CD4-positive, alpha-beta T cell treated with Interleukin-10 for 1 hour (primary cell): ENCODE measurements around the gene COL5A3.

Experiments used
- DNase-seq: peaks from one replicate; pipeline ENCODE4 v3.0.0-alpha.2; 2020

Gene COL5A3

DNA sequence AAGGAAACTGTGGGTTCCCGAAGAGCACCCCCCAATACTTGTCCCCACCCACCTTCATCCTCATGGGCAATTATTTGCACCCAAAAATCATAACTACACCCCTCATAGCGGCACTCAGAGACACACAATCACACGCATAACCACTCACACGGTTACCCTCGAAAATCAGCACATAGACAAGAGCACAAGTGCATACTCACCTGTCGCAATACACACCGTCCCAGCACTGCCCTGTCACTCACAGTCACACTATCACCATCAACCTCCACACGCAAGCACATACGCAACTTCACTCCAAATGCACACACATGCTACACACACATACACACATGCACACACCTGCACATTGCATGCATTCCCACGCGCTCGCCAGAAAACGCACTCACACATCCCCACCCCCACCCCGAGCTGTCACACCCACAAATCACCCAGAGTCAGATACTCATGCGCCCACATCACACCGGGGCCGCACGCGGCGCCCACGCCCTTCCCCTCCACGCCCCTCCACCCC lies 535 bp downstream of the COL5A3 start:
- DNase-seq = no peak

DNA sequence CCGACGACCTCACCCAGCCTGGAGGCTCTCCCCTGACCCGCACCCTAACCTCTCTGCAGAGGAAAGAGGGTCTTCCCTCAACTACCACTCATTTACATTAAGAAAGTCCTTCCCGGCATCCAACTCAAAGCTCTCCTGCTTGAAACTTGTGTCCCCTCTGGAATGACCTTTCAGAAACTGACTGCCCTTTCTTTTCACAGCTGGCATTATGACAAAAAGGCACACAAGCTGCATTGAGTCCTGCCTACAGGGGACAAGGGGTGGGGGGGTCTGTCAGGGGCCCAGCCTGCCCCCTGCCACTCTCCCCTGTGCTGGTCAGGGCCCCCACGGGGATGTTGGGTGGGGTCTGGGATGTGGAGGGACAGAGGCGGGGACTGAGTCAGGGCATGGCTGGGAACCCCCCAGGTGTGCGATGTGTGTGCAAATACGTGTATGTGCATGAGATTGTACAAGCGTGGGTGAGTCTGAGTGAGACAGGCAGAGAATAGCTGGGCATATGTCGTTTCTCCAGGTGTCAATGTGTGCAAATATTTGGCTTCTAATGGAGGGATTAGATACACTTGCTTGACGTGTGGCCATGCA lies 2.0 kb downstream of the COL5A3 start:
- no peak for DNase-seq

DNA sequence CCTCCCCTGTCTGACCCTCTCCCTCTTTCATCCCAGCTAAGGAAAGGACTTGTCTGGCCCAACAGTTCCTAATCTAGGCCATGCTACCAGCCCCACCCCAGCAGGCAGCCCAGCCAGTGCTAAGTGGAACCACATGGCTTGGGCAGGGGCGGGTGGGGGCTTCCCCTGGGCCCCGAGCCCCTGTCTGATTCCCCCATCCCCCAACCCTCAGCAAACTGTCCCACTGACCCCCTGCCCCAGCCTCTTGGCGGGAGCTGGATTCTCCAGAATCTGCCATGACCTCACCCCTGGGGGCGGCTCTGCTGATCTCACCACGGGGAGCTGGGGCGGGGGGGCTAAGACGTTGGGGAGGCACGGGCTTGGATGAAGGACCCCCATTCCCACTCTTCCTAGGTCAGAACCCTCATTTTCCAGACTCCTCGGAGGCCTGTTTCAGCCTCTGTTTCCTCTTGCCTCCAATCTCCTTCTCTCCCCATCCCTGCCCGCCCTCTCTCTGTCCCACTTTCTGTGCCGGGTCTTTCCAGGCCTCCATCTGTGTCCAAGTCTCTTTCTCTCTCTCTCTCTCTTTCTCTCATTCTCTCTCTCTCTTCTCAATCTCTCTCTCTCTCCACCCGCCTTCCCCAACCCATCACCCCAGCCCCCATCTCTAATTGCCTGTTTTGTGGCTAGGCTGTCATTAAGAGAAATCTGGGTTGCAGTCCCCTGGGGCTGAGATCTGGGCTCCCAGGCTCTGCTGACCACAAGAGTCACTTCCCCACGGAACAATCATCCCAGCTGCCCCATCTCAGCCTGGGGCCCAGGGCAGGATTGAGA lies 2.7 kb downstream of the COL5A3 start:
- DNase-seq = no peak

DNA sequence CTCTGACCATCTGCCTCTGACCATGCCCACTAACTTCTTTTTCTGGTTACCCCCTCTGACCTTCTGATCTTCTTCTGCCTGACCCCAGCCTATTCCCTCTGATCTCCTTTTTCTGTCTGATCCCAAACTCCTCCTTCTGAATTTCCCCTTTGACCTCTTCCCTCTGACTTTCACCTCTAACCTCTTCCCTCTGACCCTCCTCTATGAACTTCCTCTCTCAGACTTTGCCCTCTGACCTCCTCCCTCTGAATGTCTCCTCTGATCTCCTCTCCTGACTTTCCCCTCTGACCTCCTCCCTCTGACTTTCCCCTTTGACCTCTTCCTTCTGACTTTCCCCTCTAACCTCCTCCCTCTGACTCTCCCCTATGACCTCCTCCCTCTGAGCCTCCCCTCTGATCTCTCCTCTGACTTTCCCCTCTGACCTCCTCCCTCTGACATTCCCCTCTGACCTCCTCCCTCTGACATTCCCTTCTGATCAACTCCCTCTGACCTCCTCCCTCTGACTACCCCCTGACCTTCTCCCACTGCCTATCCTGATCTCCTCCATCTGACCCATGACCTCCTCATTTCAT lies 3.5 kb downstream of the COL5A3 start:
- DNase-seq = no peak

DNA sequence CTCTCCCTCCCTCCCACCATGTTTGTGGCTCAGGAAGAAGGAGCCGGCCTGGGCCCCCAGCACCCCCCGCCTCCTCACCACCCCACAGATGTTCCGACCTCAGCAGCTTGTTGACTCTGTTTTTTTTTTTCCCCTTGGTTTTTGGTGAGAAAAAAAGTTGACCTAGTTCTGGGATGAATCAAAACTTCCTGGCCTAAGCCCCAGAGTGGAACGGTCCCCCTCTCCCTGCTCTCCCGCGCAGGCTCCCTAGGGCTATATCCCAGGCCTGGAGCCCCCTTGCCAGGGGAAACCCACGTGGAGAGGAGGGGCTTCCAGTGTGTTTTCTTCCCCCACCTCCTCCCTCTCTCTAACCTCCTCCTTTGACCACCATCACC lies 4.0 kb downstream of the COL5A3 start:
- no peak for DNase-seq

DNA sequence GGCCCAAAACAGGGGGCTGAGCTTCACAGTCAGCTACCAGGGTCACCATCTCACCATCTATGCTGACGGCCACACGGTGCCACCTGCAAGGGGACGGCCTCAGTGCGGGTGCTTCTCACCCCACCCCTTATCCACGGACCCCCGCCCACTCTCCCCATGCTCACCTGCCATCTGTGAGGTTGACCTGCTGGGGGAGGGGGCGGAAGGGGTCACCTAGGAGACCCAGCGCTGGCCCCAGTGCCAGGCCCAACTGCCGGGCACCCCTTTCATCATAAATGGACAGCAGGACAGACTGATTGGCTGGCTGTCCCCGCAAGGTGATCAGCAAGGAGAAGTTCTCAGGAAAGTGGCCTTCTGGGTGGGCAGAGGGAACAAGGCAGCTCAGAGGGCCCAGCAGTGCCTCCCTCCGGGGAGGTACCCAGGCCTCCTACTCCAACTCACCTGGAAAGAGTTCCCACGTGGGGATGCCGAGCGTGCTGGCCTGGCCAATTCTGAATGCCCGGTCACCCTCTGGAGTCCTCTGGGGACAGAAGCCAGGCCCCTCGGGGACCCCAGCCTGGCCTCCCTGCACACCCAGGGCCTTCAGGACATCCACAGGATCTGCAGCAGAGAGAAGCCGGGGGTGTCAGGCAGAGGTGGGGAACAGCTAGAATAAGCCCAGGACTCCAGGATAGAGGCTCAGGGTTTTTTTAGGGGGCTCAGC lies 4.5 kb downstream of the COL5A3 start:
- no peak for DNase-seq

DNA sequence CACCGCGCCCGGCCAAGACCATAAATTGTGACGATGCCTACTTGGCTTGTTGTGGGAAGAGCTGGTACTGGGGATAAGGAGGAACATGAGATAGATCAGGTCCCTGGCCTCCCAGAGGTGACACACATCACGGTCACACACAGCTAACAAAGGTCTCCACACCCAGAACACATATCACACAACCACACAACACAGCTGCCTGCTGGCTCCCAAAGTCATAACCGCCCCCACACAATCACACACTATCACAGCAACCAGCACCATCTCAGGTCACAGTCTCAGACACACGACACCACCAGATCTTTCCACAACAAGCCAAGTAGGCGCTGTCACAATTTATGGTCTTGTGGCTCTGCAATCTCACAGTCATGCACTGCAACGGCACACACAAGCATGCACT lies 5.7 kb downstream of the COL5A3 start:
- no peak for DNase-seq

DNA sequence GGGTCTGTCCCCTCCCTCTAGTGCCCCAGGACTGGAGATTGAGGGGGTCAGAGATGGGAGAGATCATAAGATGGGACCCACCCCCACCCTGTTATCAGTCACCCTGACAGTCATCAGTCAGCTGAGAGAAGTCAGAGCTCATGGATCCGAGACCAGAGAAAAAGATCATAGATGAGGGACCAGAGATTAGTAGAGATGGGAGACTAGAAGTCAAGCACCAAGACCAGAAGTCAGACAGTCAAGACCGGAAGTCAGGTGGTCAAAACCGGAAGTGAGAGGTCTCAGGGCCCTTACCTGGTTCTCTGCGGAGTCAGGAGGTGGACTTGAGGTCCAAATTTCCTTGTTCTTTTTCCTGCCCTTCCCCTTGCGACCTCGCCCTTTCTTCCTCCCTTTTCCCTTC lies 7.0 kb downstream of the COL5A3 start:
- no peak for DNase-seq

DNA sequence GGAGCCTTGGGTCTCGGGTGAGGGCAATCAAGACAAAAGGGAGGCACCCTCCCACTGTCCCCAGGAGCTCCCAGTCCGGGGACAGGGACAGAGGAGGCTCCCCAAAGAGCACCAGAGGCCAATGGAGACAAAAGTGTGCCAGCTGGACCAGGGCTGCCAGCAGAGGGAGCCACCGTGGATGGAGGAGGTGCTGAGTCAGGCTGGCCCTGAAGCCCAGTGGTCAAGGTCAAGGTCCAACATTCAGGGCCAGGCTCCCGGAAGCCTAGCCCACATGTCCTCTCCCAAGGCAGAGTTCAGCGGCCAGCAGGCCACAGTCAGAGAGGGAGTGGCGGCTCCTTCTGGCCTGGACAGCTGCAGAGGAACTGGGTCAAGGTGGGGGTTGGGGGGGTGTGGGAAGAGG lies 8.4 kb downstream of the COL5A3 start:
- DNase-seq = no peak

DNA sequence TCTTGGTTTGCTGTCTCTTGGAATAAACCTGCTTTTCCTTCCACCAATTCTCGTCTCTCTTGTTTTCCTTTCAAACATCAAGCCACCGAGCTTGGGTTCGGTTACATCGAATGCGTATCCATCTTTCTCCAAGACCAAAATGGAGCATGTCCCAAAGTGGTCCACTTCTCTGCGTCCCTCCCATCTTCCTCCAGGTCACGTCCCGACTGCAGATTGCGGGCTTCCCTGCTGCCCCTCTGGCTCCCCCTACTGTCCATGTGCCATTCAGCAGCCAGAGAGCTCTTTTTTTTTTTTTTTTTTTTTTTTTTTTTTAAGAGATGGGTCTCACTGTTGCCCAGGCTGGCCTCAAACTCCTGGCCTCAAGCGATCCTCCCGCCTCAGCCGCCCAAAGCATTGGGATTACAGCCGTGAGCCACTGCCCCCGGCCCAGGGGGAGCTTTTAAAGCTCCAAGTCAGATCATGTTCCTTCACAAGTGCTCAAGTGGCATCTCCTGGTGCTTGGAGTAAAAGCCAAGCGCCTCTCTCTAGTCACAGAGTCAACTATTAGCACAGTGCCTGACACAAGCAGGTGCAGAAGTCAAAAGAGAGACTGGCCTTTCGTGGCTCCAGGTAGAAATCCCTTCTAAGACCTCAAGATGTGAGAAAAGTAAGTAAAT lies 10.0 kb downstream of the COL5A3 start:
- peak; percentile 61 for DNase-seq

DNA sequence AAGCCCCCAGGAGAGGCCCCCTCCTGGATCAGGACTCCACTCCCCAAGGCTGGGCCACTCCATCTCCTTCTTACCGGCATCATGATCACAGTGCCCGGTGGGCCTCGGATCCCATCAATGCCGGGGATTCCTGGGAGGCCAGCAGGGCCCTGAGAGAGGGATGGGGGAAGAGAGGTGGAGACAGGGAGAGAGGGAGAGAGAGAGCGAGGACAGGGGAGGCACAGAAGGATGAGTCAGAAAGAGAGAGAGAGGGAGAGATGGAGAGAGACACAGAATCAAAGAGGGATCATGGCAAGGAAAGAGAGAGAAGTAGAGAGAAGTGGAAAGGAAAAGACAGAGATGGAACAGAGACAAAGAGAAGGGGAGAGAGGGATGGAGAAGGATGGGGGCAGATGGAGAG lies 13.8 kb downstream of the COL5A3 start:
- no peak for DNase-seq

DNA sequence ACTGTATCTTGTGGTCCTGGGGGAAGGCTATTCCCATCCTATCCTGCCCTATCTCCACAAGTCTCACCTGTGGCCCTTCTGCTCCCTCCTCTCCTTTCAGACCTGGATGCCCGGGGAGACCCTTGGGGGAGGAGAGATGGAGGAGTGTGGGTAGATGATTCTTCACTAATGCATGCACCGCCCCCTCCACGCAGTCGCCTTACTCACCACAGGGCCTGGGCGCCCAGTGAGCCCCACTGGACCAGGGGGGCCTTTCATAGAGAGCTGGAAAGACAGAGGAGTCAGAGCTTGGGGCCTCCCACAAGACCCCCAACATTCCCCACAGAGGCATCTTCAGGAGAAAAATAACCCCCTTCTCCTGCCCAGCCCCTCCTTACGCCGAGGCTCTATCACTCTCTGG lies 14.3 kb downstream of the COL5A3 start:
- DNase-seq = no peak

DNA sequence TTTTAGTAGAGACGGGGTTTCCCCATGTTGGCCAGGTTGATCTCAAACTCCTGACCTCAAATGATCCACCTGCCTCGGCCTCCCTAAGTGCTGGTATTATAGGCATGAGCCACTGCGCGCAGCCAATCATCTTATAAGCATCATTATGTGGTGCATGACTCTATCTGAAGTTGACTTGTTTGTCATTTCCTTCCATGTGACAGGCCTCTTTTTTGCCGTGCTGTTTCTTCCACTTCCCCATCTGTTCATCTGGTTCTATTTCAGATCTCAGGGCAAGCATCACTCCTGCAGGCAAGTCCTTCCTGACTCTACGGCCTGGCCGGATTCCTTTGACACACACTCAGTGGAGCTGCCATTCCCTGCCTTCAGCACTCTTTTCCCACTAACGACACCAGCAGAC lies 15.2 kb downstream of the COL5A3 start:
- no peak for DNase-seq

DNA sequence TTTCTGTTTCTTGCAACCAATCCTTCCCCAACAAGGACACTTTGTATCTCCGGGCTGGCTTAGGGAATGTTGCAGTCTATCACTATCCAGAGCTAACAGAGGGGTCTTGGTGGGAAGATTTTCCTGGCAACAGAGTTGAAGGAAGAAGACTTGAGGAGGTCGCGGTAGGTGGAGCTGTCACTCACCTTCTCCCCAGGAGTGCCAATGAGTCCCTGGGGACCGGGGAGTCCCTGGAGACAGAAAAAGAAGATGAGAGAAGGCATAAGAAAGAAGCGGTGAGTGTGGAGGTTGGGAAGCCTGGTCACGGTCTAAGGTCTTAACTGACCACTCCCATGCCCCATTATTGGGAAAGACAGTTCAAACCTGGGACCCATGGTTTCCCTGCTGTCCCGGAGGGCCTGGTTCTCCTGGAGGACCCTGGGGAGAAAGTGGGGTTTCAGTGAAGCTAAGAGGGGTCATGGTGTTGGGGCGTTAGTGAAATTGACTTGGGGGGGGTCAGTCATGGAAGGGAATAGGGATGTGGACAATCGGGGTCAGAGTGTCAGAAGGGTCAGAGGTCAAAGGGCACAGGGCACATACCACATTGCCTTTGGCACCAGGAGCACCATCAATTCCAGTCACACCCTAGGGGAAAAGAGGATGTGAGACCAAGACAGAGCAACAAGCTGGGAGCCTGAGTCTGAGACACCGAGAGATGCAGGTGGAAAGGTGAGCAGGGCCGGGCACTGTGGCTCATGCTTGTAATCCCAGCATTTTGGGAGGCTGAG lies 18.7 kb downstream of the COL5A3 start:
- DNase-seq = no peak

DNA sequence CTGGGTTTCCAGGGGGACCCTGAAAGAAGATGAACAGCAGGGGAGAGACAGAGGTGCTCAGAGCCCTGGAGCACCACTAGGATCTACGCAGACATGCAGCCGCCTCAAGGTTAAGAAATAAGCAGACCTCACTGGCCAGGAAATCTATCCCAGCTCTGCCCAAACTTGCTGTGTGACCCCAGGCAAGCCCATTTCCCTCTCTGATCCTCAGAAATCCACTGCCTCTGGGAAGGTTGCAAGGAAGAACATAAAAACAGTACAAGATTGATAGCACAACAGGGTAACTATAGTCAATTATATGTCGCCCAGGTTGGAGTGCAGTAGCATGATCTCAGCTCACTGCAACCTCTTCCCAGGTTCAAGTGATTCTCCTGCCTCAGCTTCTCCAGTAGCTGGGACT lies 20.8 kb downstream of the COL5A3 start:
- DNase-seq = no peak

DNA sequence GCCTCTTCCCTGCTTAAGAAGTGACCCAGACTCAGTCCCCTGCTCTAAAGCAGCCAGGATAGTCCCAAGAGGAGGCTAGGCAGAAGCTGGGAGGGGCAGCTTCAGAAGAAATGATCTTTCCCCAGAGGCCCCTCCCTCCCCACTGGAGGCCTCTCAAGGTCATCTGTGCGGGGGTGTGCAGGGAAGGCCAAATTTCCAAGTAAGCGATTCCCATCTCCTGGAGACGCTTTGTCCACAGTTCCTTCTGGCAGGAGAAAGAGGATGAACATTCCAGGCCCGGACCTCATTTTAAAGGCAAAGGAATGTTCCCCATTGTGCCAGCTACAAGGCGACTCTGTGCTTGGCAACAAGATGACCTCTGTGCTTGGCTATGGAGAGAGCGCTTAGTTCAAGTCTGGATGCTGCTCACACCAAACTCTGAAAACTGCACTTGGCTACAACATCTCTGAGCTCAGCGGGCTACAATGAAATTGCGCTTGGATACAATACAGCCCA lies 23.5 kb downstream of the COL5A3 start:
- DNase-seq = no peak

DNA sequence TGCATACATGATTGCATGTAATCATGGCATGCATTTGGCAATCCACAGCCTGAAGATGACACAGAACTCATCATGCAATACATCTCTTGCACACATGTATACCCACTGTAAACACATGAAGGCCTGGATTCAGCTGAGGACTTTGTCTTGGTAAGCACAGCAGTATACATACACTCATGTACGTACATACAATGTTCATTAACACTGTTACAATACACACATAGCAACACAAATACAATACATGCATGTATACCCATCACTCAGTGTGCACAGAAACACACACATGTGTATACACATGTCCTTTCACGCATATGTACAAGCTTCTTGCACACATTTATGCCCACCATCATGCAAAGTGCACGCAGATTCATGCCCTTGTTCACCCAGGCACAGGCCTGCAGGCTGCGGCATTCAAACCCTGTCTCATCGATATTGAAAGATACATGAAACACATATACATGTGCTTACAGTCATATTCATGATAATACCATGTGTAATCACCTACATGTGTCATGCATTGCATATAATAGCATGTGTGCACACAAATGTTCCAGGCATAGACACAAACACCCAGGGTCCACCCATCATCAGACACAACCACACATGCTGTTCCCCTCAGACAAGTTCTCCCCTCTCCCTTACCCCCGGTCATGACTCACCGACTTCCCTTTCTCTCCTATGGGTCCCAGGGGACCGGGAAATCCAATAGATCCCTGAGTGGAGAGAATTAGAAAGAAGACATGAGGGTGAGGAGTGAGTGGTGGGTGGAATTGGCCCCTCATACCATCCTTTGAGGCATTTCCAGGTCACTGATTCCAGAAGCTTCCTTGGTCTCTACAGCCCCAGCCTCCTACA lies 28.7 kb downstream of the COL5A3 start:
- DNase-seq = no peak

DNA sequence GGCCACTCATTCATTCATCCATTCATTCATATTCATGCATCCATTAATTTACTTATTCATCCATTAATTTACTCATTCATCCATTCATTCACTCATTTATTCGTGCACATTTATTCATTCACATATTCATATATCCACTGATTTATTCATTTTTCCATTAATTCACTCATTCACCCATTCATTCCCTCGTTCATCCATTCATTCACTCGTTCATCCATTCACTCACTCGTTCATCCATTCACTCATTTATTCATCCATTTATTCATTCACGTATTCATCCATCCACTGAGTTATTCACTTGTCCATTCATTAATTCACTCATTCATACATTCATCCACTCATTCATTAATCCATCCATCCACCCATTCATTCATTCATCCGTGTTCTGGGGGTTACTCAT lies 38.2 kb downstream of the COL5A3 start:
- no peak for DNase-seq

DNA sequence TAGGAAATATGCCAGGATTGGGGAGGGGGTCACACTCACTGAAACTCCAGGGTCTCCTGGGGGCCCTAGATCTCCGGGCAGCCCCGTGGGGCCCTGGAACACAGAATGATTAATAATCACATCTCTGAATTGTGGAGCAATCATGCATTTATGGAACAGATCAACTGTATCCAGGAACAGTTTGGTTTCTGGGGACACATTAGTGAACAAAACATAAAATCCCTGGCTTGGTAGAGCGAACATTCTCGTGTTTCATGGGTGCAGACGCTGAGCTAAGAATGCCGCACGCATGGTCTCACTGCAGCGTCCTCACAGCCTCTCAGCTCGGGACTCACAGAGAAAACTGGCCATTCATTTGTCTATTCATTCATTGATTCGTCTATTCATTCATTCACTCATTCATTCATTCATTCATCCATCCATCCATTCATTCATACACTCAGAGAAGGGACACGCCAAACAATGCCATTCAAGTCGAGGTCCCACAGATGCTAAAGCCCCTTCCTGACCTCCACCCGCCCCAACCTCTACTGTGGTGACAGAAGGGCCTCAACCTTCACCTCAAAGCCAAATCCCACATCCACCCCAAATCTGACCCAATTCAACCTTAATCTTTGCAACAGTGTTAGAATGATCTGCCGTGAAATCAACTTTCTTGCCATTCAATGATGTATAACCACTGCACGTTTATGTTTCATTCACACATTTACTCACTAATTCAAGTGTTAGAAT lies 39.0 kb downstream of the COL5A3 start:
- DNase-seq = no peak

DNA sequence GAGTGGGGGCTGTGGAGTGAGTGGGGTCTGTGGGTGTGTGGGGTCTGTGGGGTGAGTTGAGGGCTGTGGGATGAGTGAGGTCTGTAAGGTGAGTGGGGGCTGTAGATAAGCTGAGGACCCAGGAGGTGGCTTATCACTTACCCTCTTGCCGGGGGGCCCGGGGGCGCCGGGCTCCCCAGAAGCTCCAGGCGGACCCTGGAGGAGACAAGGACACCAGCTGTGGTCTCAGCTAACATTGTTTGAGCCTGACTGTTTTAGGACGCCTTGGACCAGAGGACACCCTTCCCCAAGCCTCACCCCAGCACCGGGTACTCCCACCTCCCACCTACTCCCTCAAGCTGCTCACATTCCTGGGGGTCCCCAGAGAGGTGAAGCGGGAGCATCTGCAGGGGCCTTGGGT lies 39.8 kb downstream of the COL5A3 start:
- DNase-seq = no peak

DNA sequence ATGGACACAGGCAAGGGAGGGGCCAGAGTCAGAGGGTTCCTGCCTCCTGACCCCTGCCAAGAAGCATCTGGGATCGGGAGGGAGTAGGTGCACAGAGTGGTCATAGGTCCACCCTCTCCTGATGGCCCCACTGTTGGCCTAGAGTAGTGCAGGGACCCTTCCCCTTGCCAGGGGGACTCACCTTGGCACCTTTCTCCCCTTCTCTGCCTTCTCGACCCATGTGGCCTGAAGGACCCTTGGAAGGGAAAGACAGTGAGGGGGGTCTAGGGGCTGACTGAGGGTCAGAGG lies 40.7 kb downstream of the COL5A3 start:
- no peak for DNase-seq
